H9 (cell line): ENCODE results near the gene TMCC3. TPM values are rescaled to one million over a fixed set of nuclear protein-coding genes. Genes with fewer than 3 reads are reported as not detected.

Source experiments
- DNase-seq: peaks from one replicate; pipeline ENCODE4 v3.0.0-alpha.2; 2017
- H2AFZ ChIP-seq: one replicate; pipeline ENCODE4 v1.6.1; 2013; ENCODE audit warnings: mild to moderate bottlenecking, low read length, control low read depth, moderate library complexity
- H2AK5ac ChIP-seq: 2 replicates; pipeline ENCODE4 v1.6.1; 2013; ENCODE audit warnings: low read length, control low read depth, mixed read lengths; ENCODE audit not compliant: insufficient read length
- H2BK120ac ChIP-seq: one replicate; pipeline ENCODE4 v1.6.1; 2013; ENCODE audit warnings: low read depth, mild to moderate bottlenecking, low read length, control low read depth, inconsistent platforms; ENCODE audit not compliant: poor library complexity, severe bottlenecking
- H2BK12ac ChIP-seq: 2 replicates; pipeline ENCODE4 v1.6.1; 2013; ENCODE audit warnings: low read length, control low read depth, mixed read lengths, low read depth; ENCODE audit not compliant: insufficient read length
- H2BK15ac ChIP-seq: 2 replicates; pipeline ENCODE4 v1.6.1; 2013; ENCODE audit warnings: low read depth, low read length, control low read depth
- H2BK20ac ChIP-seq: one replicate; pipeline ENCODE4 v1.6.1; 2013; ENCODE audit warnings: low read depth, mild to moderate bottlenecking, low read length, control low read depth, inconsistent platforms; ENCODE audit not compliant: poor library complexity, severe bottlenecking
- H2BK5ac ChIP-seq: 2 replicates; pipeline ENCODE4 v1.6.1; 2013; ENCODE audit warnings: low read length, control low read depth, mixed read lengths; ENCODE audit not compliant: insufficient read length
- H3K14ac ChIP-seq: 2 replicates; pipeline ENCODE4 v1.6.1; 2013; ENCODE audit warnings: low read length, control low read depth; ENCODE audit not compliant: insufficient read depth
- H3K18ac ChIP-seq: 2 replicates; pipeline ENCODE4 v1.6.1; 2013; ENCODE audit warnings: low read depth, mild to moderate bottlenecking, mixed read lengths, low read length, control low read depth; ENCODE audit not compliant: insufficient read length
- H3K23ac ChIP-seq: 2 replicates; pipeline ENCODE4 v1.6.1; 2013; ENCODE audit warnings: low read length, control low read depth, mixed read lengths, low read depth; ENCODE audit not compliant: insufficient read length
- H3K23me2 ChIP-seq: 2 replicates; pipeline ENCODE4 v1.6.1; 2013; ENCODE audit warnings: low read depth, mild to moderate bottlenecking, mixed read lengths, low read length, control low read depth; ENCODE audit not compliant: insufficient read length, poor library complexity, severe bottlenecking
- H3K27ac ChIP-seq: 2 replicates; pipeline ENCODE4 v1.5.1; 2013; ENCODE audit warnings: low read length, control low read depth, mixed read lengths, low read depth; ENCODE audit not compliant: insufficient read length
- H3K27me3 ChIP-seq: 2 replicates; pipeline ENCODE4 v1.6.1; 2013; ENCODE audit warnings: low read length, control low read depth, inconsistent platforms; ENCODE audit not compliant: insufficient read depth
- H3K4ac ChIP-seq: 2 replicates; pipeline ENCODE4 v1.6.1; 2013; ENCODE audit warnings: low read depth, mild to moderate bottlenecking, control low read depth, inconsistent platforms, low read length, moderate library complexity
- H3K4me1 ChIP-seq: 2 replicates; pipeline ENCODE4 v1.6.1; 2013; ENCODE audit warnings: low read length, control low read depth, inconsistent platforms; ENCODE audit not compliant: insufficient read depth
- H3K4me2 ChIP-seq: 2 replicates; pipeline ENCODE4 v1.6.1; 2013; ENCODE audit warnings: low read length, control low read depth, mixed read lengths; ENCODE audit not compliant: insufficient read length, insufficient read depth
- H3K56ac ChIP-seq: 2 replicates; pipeline ENCODE4 v1.6.1; 2013; ENCODE audit warnings: low read depth, mild to moderate bottlenecking, mixed read lengths, low read length, control low read depth; ENCODE audit not compliant: insufficient read length
- H3K79me1 ChIP-seq: 2 replicates; pipeline ENCODE4 v1.6.1; 2013; ENCODE audit warnings: low read depth, mild to moderate bottlenecking, moderate library complexity, low read length, control low read depth, inconsistent platforms; ENCODE audit not compliant: insufficient read depth, poor library complexity, severe bottlenecking
- H3K79me2 ChIP-seq: 2 replicates; pipeline ENCODE4 v1.6.1; 2013; ENCODE audit warnings: low read length, control low read depth, inconsistent platforms; ENCODE audit not compliant: insufficient read depth
- H3K9ac ChIP-seq: 2 replicates; pipeline ENCODE4 v1.6.1; 2013; ENCODE audit warnings: low read length, control low read depth, mixed read lengths; ENCODE audit not compliant: insufficient read length; ENCODE audit errors: extremely low read depth
- H3K9me3 ChIP-seq: one replicate; pipeline ENCODE4 v1.6.1; 2013; ENCODE audit warnings: low read depth, low read length, inconsistent platforms; ENCODE audit not compliant: control insufficient read depth
- H3T11ph ChIP-seq: one replicate; pipeline ENCODE4 v1.6.1; 2013; ENCODE audit warnings: mild to moderate bottlenecking, low read length, control low read depth, inconsistent platforms
- H4K20me1 ChIP-seq: one replicate; pipeline ENCODE4 v1.6.1; 2013; ENCODE audit not compliant: control insufficient read depth, insufficient read length, insufficient read depth
- H4K5ac ChIP-seq: 2 replicates; pipeline ENCODE4 v1.6.1; 2013; ENCODE audit warnings: low read depth, mild to moderate bottlenecking, mixed read lengths, low read length, control low read depth; ENCODE audit not compliant: insufficient read length
- H4K8ac ChIP-seq: replicated peaks from 2 replicates; pipeline ENCODE4 v1.6.1; 2013; ENCODE audit warnings: low read length, control low read depth, mixed read lengths, low read depth; ENCODE audit not compliant: insufficient read length
- H4K91ac ChIP-seq: 2 replicates; pipeline ENCODE4 v1.6.1; 2013; ENCODE audit warnings: low read depth, mild to moderate bottlenecking, moderate library complexity, mixed read lengths, low read length, control low read depth; ENCODE audit not compliant: insufficient read length
- H3K27ac Mint-ChIP-seq, 3 experiments: 2 replicates in 2 of 3; 3 replicates in 1 of 3; pipeline ENCODE4 v1.8.0; 2020 to 2021; ENCODE audit warnings: mixed read lengths in 3 of 3, mild to moderate bottlenecking in 1 of 3, moderate library complexity in 1 of 3
- H3K27me3 Mint-ChIP-seq: 2 replicates; pipeline ENCODE4 v1.8.0; 2021; ENCODE audit warnings: low read depth, mild to moderate bottlenecking, moderate library complexity, mixed read lengths
- H3K36me3 Mint-ChIP-seq, 3 experiments: 2 replicates in 2 of 3; 3 replicates in 1 of 3; pipeline ENCODE4 v1.8.0; 2020 to 2021; ENCODE audit warnings: low read depth in 3 of 3, mixed read lengths in 3 of 3; ENCODE audit not compliant: insufficient read depth in 1 of 3
- H3K4me1 Mint-ChIP-seq, 2 experiments: 2 replicates each; pipeline ENCODE4 v1.8.0; 2020; ENCODE audit warnings: mixed read lengths in 2 of 2
- H3K4me3 Mint-ChIP-seq, 2 experiments: 2 replicates in 1 of 2; 3 replicates in 1 of 2; pipeline ENCODE4 v1.8.0; 2020 to 2021; ENCODE audit warnings: mild to moderate bottlenecking in 2 of 2, mixed read lengths in 2 of 2, moderate library complexity in 1 of 2
- H3K9me3 Mint-ChIP-seq, 2 experiments: 2 replicates in 1 of 2; 3 replicates in 1 of 2; pipeline ENCODE4 v1.8.0; 2020; ENCODE audit warnings: mild to moderate bottlenecking in 2 of 2, mixed read lengths in 2 of 2, moderate library complexity in 1 of 2
- CTCF ChIP-seq: fragments of 200-600 bp; sonication (generic); conservative IDR thresholded peaks from 3 replicates; pipeline ENCODE4 v1.8.0; 2021; ENCODE audit warnings: antibody characterized with exemption, mild to moderate bottlenecking
- WGBS: extraction: QIAGEN DNeasy Blood & Tissue Kit; methylation state at CpG from one replicate; pipeline ENCODE4 v1.1.7; 2013; ENCODE audit warnings: missing lambda C conversion rate, low lambda C conversion rate, mixed read lengths; ENCODE audit not compliant: insufficient read length; ENCODE audit errors: extremely low coverage; 5-methylcytosine and 5-hydroxymethylcytosine counted together
- total RNA-seq: library from RNA; stranded (reverse); gene quantifications from 2 replicates; pipeline ENCODE4 v1.2.1, GENCODE V29; 2021

Gene TMCC3
- total RNA-seq, 1 experiment from 2014 or later = 0.87 TPM

- no peak overlapping the region for H3K18ac ChIP-seq
- H3K9me3 ChIP-seq = no peaks in the 10 kb centered on the region
- H3K4ac ChIP-seq = no peak overlapping the region
- H2BK15ac ChIP-seq = no peak overlapping the region
- H3K79me2 ChIP-seq = no peaks in the 10 kb centered on the region; the same call in 1 of the 2 replicates
- peaks cover 3% of the 10 kb centered on the region; the same call in 1 of the 2 replicates for H3K4me1 ChIP-seq
- no peak overlapping the region for H3K56ac ChIP-seq
- H3T11ph ChIP-seq = no peak overlapping the region
- WGBS = no CpG with 5 or more reads among the region's 3 CpGs
- no peak overlapping the region for H2BK20ac ChIP-seq
- H2AFZ ChIP-seq = no peak overlapping the region
- H3K9ac ChIP-seq = no peak overlapping the region
- H2BK12ac ChIP-seq = no peak overlapping the region
- Mint-ChIP-seq H3K9me3 (no peaks in the 10 kb centered on the region), H3K36me3 (no peaks in the 10 kb centered on the region), H3K27me3 (no peaks in the 10 kb centered on the region; the same call in 1 of the 2 replicates), H3K4me3 (no peak overlapping the region), H3K27ac (no peak overlapping the region), H3K4me1 (peaks cover 4 to 8% of the 10 kb centered on the region in 2 experiments)
- H3K27me3 ChIP-seq = no peaks in the 10 kb centered on the region
- H4K91ac ChIP-seq = no peak overlapping the region
- no peak overlapping the region for H2AK5ac ChIP-seq
- no peak overlapping the region for H3K4me2 ChIP-seq
- no peaks in the 10 kb centered on the region for H3K23me2 ChIP-seq
- H3K79me1 ChIP-seq = no peaks in the 10 kb centered on the region
- TF ChIP-seq CTCF = no peak
- H4K8ac ChIP-seq = no peak overlapping the region
- no peak overlapping the region for H3K27ac ChIP-seq
- no peak overlapping the region for H2BK120ac ChIP-seq
- H2BK5ac ChIP-seq = no peak overlapping the region
- H3K23ac ChIP-seq = no peak overlapping the region
- no peak overlapping the region for H3K14ac ChIP-seq
- no peaks in the 10 kb centered on the region for H4K20me1 ChIP-seq
- H4K5ac ChIP-seq = no peak overlapping the region
- DNase-seq = no peak
These were observed 9.1 kb upstream of the TMCC3 start for GRCh38 chr12:94659346-94659930.
